HEK293T (cell line): ENCODE data around the gene MYL3.

Source experiments
- ELF4 ChIP-seq: fragments of 450-650 bp; IDR thresholded peaks from 2 replicates; pipeline ENCODE4 v1.6.1; 2017; ENCODE audit warnings: antibody characterized with exemption
- FOXA1 ChIP-seq: fragments of 450-650 bp; IDR thresholded peaks from 2 replicates; pipeline ENCODE4 v1.6.1; 2016; ENCODE audit warnings: mild to moderate bottlenecking
- FOXM1 ChIP-seq: fragments of 450-650 bp; IDR thresholded peaks from 2 replicates; pipeline ENCODE4 v1.6.1; 2017; ENCODE audit warnings: mild to moderate bottlenecking, borderline replicate concordance
- HDGF ChIP-seq: fragments of 450-650 bp; IDR thresholded peaks from 2 replicates; pipeline ENCODE4 v1.6.1; 2017; ENCODE audit warnings: antibody characterized with exemption, borderline replicate concordance
- L3MBTL2 ChIP-seq: fragments of 450-650 bp; conservative IDR thresholded peaks from 2 replicates; pipeline ENCODE4 v1.6.1; 2016; ENCODE audit warnings: mild to moderate bottlenecking
- LEF1 ChIP-seq: fragments of 450-650 bp; IDR thresholded peaks from 2 replicates; pipeline ENCODE4 v1.6.1; 2017; ENCODE audit warnings: mild to moderate bottlenecking, borderline replicate concordance
- SP1 ChIP-seq: fragments of 450-650 bp; IDR thresholded peaks from 2 replicates; pipeline ENCODE4 v1.6.1; 2017
- TARDBP ChIP-seq: fragments of 450-650 bp; IDR thresholded peaks from 2 replicates; pipeline ENCODE4 v1.6.1; 2016

DNA sequence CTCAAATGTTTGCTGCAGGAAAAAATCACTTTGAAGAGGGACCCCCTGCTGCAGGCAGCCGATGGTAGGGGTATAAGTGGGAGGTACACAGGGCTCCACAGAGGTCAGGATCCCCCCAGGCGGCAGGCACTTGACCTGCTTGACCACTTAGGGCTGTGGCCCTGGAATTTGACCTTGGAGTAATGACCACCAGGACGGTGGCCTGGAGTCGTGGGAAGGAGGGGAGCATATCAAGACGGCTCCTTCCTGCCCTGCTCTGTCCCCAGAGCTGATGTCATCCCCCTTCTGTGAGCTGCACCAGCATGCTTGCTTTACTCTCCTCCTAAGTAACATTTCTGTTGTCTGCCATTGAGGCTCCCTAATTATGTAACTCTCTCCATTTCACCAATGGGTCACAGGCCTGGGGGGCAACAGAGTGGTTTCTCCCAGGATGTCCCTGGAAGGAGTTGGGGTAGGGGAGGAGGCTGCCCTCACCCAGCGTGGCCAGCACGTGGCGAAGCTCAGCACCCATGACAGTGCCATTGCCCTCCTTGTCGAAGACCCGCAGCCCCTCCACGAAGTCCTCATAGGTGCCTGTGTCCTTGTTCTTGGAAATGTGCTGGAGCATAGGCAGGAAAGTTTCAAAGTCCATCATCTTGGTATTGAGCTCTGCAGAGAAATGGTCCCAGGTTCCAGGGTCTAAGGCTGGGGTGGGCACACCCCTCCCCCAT lies 4.1 kb downstream of the MYL3 start:
- TF ChIP-seq FOXM1 (no peak), SP1 (no peak), HDGF (no peak), ELF4 (no peak), FOXA1 (no peak), L3MBTL2 (no peak), LEF1 (no peak), TARDBP (no peak)
